Spleen (tissue), 7 donors: Measurements from ENCODE around the gene XRCC4.

Experiments
- CTCF ChIP-seq, 11 experiments: fragments of 200-600 bp in 7 of 11; fragments of 450-650 bp in 4 of 11; sonication (generic) in 4 of 11; IDR thresholded peaks in 8 of 11; conservative IDR thresholded peaks in 3 of 11; 1 replicate in 7 of 11; 2 replicates in 4 of 11; pipeline versions ENCODE4 v1.4.0 to v1.8.0; 2016 to 2021; ENCODE audit warnings: antibody characterized with exemption in 11 of 11, inconsistent platforms in 4 of 11, mild to moderate bottlenecking in 1 of 11
- POLR2A ChIP-seq, 3 donors: fragments of 450-650 bp; IDR thresholded peaks; one replicate each; pipeline ENCODE4 v1.5.1; 2017; ENCODE audit warnings: antibody characterized with exemption in 3 of 3, mild to moderate bottlenecking in 1 of 3
- donor health status: DM: no; HTN: no; CAD: no; lungs with moderate emphysema.
- donor health status: DM: no; HTN: no; CAD: no.
- donor health status: DM: no; HTN: no; CAD: no.

- no peak for TF ChIP-seq CTCF (IDR thresholded peaks at IDR 0.05 in 8 of 11, conservative IDR thresholded peaks at IDR 0.05 in 3 of 11)
- no peak for TF ChIP-seq POLR2A (IDR thresholded peaks at IDR 0.05)
These were observed 72.3 kb downstream of the XRCC4 start for GRCh38 chr5:83149671-83150070.
